Anterior cingulate cortex (tissue), 58 donors: ENCODE results near the gene WNT7A.
"Not testable (repeated sequence)": the region's sequence is repeated elsewhere in the genome, so short reads cannot be mapped to it uniquely, and the experiment has no call there.

Source experiments
- DNase-seq, 58 donors: peaks; one replicate each; lab custom pipeline; 2025; lab: John Stamatoyannopoulos, UW

Gene WNT7A

DNA sequence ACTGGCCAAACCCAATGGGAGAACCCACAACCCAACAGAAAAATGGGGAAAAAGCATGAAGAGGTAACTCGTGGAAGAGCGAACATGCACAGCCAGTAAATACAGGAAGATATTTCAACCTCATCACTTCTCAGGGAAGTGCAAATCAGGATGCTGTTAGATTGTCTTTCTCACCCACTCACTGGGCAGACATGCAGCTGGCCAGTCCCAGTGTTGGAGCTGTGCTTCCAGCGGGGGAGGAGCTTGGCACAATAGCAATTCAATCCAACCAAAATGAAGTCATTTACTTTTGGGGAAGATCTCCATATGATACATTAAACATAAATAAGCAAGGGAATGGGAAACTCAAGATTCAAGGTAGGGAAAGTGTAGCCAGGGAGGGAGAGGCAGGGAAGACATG lies 12.1 kb downstream of the WNT7A start:
- DNase-seq = peak in 28 of 58 donors; percentile 5 to 80 (median 28)

DNA sequence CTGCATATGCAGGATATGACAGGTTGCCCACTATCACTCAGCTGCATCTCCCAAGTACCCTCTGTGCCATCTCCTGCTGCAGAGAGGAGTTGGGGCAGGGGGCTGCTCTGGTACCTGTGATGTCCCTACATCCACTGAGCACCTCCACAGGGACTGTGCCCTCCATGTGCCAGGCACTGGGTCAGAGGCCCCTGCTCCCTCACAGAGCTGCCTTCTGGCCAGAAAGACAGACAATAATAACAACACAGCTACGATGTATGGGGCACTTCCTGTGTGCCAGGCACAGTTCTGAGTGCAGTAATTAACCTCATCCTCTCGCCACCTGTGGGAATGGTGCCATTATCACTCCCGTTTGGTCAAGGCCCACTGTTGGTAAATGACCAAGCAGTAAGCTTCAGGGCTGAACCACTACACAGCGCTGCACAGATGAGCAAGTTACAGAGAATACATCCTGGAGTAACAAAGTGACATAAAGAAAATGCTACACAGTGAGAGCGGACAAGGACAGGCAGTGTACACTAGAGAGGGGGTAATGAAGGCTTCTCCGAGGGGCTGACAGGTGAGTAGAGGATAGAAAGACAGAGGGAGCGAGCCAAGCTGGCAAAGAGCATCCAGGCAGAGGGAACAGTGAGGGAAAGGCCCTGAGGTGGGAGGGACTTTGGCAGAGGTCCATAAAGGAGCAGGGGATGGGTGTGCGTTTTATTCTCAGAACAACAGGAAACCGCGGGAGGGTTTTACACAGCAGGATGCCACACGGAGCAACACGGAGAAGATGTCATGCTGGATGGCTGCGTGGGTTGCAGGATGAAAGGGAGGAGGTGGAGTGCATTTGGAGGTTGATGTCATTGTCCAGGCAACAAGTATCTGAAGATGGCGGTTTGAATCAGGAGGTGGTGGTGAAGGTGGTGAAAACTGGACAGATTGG lies 13.6 kb downstream of the WNT7A start:
- DNase-seq = no peak

DNA sequence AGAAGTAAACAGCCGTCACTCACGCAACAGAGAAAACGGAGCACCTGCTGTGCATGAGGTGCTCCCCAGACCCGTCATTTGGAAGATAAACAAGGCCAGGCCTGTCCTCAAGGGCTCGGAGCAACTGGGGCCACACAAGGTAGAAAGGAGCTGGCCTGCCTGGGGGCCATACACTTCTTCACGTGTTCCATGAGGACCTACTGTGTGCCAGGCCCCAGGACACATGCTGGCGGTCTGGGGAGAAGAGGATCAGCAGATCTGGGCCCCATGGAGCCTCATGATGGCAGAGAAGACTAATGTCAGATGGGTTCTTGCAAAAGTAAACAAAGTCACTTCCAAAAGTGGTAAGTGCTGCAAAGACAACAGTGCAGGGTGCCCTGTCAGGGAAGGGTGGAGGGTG lies 14.3 kb downstream of the WNT7A start:
- DNase-seq = no peak

DNA sequence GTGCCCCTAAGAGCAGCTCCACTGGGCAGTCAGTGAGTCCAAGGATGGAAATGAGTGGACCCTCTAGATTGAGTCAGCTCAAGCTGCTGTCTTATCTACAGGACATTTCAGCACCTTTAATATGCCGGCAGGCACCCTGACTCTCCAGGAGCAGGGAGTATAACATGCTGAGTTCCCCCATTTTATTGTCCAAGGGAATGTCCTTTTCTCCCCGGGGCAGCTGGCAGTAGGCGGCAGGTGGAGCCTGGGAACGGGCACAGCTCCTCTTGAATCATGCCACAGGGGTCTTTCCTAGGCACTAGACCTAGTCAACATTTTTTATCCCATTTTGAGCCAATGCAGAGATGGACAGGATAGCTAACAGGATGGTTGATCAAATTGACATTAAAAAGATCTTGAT lies 14.8 kb downstream of the WNT7A start:
- DNase-seq = no peak

DNA sequence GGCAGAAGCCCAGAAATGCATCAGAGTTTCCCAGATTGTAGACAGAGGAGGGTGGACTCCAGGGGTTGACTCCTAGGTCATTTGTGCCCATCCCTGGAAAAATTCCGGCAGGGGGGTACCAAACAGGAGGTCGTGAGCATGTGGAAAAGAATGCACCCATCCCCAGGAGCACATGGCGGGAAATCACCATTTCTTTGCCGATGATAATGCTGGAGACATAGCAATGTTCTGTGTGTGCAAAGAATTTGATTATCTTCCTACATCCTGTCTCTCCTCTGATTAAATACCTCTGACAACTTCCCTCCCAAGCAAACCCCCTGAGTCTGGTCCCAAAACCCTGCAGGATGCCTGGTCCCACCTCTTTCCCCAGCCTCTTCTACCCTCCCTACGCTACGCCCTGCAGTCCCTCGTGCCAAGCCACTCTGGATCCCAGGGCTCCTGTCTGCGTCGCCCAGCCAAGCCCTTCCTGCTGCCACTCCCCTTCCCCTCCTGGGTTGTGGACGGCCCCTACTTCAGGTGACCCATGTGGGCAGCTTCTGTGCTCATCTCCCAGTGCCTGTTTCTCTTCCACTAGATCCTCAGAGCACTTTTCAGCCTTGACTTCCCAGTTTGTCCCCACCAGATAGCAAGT lies 15.8 kb downstream of the WNT7A start:
- no peak for DNase-seq

- no peak for DNase-seq
Observed at GRCh38 chr3:13863382-13863952, 16.4 kb downstream of the WNT7A start.

DNA sequence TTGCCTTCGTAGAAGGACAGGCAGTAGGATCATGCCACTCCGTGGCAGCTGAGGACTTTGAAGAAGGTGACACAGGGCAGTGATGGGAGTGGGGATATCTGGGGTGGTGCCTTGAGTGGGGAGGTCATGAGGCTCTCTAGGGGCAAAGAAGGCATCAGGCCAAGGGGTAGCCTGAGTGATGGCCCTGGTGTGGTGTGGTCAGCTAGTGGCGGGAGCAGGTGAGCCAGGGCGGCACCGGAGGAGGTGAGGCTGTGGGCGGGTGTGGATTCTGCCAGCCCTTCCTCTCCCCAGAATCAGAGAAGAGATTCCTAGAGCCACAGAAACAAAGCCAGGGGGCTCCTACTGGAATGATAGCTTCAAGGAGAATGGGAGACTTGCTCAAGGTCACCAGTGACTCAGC lies 18.4 kb downstream of the WNT7A start:
- no peak for DNase-seq

GRCh38 chr3:13860001-13860400 lies 19.9 kb downstream of the WNT7A start:
- DNase-seq = no peak

GRCh38 chr3:13858768-13859520 lies 20.9 kb downstream of the WNT7A start:
- no peak for DNase-seq

DNA sequence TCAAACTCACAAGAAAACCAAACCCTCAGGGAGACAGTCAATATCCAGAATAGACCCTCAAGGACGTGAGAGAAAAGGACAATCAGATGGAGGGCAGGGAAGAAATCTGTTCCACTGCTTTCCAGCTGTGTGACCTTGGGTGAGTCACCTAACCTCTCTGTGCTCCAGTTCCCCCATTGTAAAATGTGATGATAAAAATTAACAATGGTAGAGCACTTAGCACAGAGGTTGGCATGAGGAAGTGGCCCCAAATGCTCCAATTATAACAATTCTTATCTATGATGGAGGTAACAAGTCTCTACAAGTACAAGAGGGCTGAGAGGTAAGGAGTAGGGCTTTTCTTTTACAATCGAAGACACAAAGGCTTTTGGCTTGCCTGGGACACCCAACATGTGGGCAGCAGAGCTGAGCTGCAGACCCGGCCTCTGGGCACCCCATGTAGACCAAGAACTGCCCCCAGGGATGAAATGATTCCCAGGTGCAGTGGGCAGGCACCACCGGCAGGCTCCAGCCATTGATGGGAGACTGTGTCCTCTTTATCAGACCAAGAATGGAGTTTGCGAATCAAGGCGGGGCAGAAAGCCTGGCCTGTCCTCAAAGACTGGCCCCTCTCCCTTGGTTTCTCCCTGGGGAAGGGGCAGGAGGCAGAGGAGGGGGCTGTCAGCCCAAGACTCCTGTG lies 22.0 kb downstream of the WNT7A start:
- no peak for DNase-seq

GRCh38 chr3:13856628-13857027 lies 23.2 kb downstream of the WNT7A start:
- DNase-seq = not testable (repeated sequence)

GRCh38 chr3:13856006-13856405 lies 23.9 kb downstream of the WNT7A start:
- DNase-seq = no peak

- no peak for DNase-seq
Observed at GRCh38 chr3:13854492-13854891, 25.4 kb downstream of the WNT7A start.

GRCh38 chr3:13853978-13854296 lies 25.9 kb downstream of the WNT7A start:
- DNase-seq = no peak

GRCh38 chr3:13853256-13853977 lies 26.5 kb downstream of the WNT7A start:
- no peak for DNase-seq

DNA sequence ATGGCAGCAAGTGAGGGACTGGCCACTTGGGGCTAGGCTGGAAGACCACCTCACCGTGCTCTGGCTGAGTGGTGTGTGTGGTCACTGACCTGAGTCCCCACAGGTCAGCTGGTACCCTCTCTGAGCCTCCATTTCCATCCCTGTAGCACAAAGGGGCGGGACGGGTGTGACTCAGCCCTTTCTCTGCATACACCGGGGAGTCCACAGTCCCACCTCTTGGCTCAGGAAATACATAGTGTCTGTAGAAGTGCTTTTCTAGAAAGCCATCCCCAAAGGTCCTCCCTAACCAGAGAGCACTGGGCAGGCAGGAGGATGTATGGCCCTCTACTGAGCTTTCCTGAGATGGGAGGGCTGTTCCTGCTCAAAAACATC lies 27.2 kb downstream of the WNT7A start:
- DNase-seq = no peak

GRCh38 chr3:13851997-13852637 lies 27.8 kb downstream of the WNT7A start:
- DNase-seq = no peak

DNA sequence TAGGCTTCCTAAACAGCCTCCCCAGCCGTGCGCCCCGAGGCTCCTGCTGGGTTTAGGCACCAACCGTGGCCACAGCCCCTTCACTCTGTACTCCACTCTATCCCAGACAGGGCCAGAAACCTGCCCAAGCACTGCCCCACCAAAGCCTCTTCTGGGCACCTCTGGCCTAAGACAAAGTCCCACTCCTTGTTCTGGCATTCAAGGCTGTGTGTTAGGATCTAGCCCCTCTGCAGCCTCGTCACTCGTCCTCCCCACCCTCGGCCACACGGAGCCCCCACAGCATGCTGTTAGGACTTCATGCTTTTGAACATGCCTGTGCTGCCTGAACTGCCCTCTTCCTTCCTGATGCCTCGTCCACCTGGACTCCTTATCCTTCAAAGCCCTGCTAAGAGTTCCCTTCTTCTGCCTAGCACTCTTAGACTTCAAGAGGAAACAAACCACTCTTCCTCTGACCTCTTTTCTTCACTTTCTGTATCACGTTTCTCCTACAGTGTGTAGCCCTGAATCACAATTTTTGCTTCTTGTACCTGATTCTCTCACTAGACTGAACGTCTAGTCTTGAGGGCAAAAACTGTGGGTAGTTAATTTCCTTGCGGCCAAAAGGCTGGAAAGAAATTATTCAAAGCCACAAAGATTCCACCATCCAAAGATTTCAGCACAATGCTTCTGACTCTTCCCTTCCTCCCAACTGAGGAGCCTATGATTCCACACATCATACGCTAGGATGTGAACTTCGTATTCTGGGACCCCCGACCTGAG lies 28.6 kb downstream of the WNT7A start:
- DNase-seq = no peak
